HG02798 (cell line): ENCODE data around the gene CTRL.
"Not testable (repeated sequence)": the region's sequence is repeated elsewhere in the genome, so short reads cannot be mapped to it uniquely, and the experiment has no call there.

Experiments
- ATAC-seq: cut with Tn5 transposase; IDR thresholded peaks from one replicate; pipeline ENCODE4 v1.9.1; 2021; ENCODE audit warnings: mild to moderate bottlenecking; ENCODE audit not compliant: unreplicated experiment, poor library complexity

CTRL gene

DNA sequence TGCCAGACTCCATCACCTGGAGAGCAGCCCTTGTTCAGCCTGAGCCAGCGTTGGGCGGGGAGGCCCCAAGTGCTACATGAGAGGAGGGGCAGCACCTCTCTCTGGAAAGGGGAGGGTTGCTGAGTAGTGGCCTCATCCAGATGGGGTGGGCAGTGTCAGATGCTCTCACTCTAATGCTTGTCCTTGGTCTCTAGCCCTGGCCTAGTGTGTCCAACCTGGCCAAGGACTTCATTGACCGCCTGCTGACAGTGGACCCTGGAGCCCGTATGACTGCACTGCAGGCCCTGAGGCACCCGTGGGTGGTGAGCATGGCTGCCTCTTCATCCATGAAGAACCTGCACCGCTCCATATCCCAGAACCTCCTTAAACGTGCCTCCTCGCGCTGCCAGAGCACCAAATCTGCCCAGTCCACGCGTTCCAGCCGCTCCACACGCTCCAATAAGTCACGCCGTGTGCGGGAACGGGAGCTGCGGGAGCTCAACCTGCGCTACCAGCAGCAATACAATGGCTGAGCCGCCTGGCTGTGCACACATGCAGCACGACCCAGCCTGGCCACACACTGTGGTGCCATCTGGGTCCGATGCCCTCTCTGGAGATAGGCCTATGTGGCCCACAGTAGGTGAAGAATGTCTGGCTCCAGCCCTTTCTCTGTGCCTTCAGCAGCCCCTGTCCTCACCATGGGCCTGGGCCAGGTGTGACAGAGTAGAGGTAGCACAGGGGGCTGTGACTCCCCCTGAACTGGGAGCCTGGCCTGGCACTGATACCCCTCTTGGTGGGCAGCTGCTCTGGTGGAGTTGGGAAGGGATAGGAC is 4.3 kb downstream of the CTRL start:
- no peak for ATAC-seq

- ATAC-seq = no peak
These were observed 5.4 kb downstream of the CTRL start for GRCh38 chr16:67926181-67926750.

DNA sequence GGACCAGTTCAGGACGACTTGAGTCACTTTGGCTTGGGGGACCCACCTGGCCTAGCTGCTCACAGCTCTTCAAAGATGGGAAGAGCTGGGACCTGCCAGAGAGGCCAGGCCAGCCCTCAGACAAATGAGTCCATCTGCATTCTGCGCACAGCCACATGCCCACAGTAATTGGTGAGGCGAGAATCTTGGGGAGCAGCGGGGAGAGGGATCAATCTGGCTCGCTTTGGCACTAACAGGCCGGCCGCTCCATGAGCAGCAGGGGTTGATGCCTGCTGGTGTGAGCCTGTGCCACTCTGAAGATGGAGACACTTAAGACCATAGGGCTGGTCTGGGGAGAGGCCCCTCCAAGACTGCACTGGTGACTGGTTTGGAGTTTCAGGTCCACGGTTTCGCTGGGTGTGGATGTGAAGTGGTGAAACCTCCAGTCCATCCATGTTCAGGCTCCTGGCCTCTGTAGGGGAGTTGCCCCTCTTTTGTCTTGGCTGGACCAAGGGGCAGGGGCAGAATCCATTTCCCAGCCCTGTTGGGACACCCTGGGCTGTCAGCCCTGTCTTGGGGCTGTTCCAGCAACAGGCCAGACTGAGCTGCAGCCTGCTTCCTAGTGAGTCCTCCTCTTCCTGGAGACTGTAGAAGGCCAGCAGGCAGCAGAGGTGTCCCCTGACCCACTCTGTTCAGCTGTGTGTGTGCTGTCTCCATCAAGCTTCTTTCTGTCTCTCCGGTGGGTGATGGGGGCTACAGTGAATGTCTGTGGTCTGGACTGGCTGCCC is 7.3 kb downstream of the CTRL start:
- ATAC-seq = no peak

DNA sequence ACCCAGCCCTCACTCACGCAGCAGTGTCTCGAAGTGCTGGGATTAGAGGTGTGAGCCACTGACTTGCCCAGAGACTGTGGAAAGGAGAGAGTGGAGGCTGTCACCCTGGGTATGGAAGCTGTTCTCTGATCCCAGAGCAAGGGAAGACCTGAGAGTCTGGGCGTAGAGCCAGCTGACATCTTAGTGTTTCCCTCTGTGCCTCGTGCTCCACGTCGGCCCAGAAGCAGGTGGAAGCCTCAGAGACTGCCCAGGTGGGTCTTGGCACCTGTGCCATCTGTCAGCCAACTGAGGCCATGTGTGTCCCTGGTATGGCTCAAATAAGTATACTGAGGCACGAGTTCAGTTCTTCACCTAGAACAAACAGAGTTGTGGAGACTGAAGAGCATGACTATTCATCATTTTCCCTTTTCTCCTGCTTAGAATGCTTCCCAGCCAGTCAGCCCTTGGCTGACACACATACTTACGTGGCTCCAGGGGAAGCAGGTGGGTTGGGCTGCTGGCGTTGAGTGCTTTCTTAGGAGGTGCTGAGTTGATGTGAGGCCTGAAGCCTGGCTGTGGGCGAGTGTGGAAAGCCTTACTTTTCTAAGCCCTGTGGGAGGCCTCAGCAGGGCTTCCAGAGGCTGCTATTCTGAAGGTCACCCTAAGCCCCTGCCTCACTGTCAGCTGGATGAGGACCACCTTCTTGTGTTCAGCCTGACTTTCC is 8.1 kb downstream of the CTRL start:
- ATAC-seq = no peak

DNA sequence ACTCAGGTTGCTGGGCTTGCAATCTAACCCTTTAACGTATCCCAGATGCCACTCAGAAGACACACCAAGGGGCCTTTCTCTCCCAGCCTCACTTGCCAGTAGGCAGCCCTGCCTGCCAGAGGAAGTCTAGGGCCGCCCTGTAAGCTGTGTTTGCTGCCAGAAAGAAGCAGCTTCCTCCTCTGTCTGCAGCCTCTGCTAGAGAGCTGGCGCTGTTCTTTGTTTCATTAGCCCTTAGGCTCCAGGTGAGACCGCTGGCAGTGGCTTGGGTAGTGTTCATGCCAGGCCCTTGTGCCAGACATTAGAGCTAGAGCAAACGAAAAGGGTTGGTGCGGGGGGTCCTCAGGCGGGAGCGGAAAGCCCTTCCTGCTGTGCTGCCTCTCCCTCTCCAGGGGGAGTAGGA is 8.9 kb downstream of the CTRL start:
- no peak for ATAC-seq

DNA sequence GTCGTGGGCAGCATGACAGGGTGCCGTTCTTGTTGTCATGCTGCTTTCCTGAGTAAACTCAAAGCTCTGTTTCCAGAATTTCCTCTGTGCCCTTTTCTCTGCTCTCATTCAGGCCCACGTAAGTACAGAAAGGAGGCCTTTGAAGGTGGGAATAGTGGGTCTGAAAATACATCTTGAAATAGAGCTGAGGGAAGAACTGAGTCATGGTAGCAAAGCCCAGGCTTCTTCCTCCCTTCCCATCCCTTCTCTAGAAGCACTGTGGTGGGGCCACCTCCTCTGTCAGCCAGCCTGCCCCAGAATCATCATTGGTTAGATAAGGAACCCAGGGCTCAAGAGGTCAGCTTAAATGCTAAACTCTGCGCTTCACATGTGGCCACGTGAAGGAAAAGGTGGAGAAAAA is 9.4 kb downstream of the CTRL start:
- ATAC-seq = no peak

GRCh38 chr16:67919622-67920221 is 11.9 kb downstream of the CTRL start:
- no peak for ATAC-seq

DNA sequence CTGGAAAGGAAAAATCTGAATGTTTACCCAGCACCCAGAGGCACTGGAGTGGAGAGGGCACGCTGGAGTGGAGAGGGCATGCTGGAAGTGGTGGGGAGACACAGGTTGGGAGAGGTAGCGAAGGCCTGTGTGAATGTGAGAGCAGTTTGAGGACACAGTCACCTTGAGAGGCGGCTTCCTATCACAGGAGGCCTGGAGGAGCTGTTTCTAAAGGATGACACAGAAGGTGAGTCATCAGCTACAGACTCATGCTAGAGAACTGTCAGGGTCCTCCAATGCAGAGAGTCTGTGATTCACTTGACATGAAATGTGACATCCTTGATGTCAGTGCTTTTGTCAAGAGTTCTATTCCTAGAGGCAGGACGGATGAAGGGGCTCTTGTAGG is 13.8 kb downstream of the CTRL start:
- ATAC-seq = no peak

DNA sequence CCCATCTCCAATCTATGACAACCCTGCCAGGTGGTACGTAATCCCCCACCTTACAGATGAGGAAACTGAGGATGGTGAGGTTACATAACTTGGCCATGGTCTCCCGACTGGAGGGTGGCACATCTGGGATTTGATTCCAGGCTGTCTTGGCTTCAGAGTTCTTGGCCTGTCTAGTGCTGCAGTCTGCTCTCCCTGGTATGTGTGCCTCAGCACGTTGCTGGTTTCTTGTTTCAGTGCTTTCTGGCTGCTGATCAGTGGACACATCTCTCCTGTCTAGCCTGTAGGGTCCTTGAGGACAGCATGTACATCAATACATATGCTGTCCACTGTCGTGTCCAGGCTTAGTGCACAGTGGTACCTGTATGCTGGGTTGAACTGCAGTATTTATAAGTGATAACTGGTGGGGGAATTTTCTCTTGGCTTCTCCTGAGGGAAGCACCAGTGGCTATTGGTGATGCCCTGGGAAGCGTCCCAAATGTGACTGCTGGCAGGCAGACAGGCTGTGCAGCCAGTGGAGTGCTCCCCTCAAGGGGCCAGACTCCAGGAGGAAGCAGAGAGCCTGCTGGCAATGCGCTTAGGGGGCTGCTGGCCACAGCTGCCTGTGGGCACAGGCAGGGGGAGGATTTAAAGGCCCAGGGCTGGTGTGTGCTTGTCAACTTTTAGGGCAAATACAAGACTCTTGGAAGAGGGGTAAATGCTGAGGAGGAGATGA is 14.4 kb downstream of the CTRL start:
- no peak for ATAC-seq

DNA sequence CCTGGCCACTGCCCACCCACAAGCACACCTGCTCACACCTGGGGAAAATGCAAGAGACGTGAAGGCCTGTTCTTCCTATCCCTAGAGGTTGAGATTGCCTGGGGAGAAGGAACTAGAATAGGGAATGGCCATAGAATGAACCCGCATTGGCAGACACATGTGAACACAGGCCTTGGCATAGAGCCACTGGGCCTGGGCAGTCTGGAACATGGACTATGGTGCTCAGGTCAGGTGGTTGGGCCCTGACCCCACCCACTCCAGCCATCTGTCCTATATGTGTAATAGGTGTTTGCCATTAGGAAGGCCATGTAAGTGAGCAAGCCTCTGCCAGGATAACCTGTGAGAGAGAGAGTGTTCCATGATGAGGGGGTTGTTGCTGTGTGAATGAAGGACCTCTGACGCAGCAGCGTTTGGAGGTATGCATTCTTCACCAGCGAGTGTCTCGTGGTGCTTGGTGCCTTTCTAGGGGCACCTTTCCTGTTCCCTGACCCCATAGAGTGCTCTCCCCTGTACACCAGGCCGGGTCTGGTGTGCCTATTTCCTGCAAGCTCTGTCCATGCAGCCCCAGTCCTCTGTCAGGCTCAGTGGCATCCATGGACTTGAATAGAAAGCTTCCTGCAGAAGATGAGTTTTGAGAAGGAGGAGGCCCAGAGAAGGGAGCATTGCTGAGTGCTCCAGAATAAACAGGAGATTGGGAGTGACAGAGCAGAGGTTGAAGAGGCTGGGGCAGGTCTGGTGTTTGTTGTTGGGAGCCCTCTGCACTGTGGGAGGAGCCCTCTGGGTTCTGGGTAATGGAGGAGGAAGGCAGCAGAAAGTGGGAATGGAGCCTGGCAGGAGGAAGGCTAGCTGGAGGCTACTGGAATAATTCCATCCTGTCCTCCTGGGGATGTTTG is 15.6 kb downstream of the CTRL start:
- ATAC-seq = no peak

- not testable (repeated sequence) for ATAC-seq
These were observed 16.2 kb downstream of the CTRL start for GRCh38 chr16:67915496-67915769.

DNA sequence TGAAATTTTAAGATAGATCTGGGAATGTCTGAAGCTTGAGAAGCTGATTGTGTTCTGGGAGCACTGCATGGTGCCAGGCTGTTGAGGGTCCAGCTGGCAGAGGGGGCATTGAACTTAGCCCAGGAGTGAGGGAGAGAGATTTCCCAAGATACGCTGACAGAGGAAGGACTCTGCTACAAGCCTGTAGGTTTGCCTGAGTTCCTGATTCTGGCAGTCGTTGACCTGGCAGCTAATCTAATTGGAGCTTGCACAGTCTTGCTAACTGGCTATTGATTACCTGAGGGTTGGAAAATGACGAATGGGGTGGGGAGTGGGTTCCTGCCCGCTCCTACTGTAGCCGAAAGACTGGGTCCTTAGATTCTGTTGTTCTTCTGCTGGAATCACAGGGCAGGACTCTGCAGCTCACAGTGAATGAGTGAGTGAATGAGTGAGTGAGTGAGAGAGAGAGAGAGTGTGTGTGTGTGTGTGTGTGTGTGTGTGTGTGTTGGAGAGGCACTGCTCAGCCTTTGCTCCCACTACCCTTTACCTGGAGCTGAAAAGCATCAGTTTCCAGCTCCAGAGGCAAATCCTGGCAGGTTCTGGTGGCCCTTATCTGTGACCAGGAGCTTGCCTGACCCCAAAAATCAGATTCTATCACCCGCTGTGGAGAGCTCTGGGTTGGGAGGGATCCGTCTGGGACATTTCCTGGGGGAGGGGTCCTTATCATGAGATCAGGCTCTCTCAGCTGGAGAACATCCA is 16.7 kb downstream of the CTRL start:
- no peak for ATAC-seq

DNA sequence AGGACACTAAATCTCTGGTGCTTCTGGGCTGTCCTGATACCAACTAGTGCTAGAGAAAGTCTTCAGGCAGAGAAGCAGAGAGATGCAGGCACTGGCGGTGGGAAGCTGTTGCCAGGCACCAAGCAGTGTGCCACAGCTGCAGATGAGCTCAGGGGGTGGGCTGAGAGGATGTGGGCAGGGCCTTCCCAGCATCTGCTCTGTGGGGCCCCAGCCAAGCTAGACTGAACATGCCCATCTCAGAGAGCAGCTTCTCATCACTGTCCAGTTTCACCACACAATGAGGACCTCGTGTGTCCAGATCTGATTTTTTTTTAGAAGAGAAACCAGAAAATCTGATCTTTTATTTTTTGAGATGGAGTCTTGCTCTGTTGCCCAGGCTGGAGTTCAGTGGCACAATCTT is 21.5 kb downstream of the CTRL start:
- ATAC-seq = peak; percentile 59

- no peak for ATAC-seq
These were observed 22.5 kb downstream of the CTRL start for GRCh38 chr16:67909056-67909742.

DNA sequence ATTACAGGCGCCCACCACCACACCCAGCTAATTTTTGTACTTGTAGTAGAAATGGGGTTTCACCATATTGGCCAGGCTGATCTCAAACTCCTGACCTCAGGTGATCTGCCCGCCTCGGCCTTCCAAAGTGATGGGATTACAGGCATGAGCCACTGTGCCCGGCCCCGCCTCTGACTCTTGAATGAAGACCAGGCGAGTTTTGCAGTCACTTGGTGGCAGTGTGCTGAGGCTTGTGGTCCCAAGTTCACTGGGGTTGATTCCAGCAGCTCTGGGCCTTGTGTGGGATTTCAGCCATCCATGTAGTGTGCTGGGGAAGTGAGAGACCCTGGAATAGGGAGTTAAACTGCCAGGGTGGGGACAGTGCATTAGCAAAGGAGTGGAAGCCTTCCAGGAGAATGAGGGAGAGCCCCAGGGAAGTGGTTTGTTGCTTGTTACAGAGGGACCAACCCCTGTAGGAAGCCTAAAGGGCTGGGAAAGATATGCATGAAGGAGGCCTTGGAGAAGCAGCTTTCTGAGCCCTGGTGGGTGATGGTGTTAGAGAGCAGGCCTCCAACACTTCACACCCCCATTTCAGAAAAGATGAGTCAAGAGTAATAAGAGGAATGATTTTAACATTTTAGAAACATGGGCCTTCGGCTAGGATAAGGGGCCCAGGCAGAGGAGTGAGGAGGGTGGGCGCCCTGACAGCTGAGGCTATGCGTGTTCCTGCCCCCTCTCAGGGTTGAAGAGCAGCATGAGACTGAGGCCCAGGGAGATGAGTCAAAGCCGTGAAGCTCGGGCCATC is 24.1 kb downstream of the CTRL start:
- no peak for ATAC-seq

DNA sequence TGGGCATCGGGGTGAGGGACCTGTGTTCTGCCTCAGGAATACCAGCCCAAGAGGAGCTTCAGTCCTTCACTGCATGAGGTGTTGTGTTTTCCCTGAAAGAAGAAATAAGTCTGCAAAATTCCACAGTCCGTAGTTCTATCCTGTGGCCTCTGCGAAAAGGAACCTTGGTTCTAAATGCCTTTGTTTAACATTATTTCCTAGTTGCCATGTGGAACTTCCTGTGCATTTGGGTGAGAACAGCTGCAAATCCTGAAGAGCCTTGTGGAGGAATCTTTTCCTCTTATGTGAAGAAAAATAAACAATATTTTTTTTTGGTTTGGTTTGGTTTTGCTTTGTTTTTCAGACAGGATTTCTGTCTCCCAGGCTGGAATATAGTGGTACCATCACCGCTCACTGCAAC is 28.8 kb downstream of the CTRL start:
- no peak for ATAC-seq

- ATAC-seq = no peak
These were observed 29.9 kb downstream of the CTRL start for GRCh38 chr16:67901734-67902133.
